Spleen (tissue), 7 donors: ENCODE results near the gene PPIL1.

ENCODE experiments used
- CTCF ChIP-seq, 11 experiments: fragments of 200-600 bp in 7 of 11; fragments of 450-650 bp in 4 of 11; sonication (generic) in 4 of 11; IDR thresholded peaks in 8 of 11; conservative IDR thresholded peaks in 3 of 11; 1 replicate in 7 of 11; 2 replicates in 4 of 11; pipeline versions ENCODE4 v1.4.0 to v1.8.0; 2016 to 2021; ENCODE audit warnings: antibody characterized with exemption in 11 of 11, inconsistent platforms in 4 of 11, mild to moderate bottlenecking in 1 of 11
- POLR2A ChIP-seq, 3 donors: fragments of 450-650 bp; IDR thresholded peaks; one replicate each; pipeline ENCODE4 v1.5.1; 2017; ENCODE audit warnings: antibody characterized with exemption in 3 of 3, mild to moderate bottlenecking in 1 of 3
- POLR2AphosphoS5 ChIP-seq, 3 donors: sonication (generic); formaldehyde crosslinking; IDR thresholded peaks; one replicate each; pipeline ENCODE4 v1.5.1; 2017; ENCODE audit warnings: antibody characterized with exemption in 3 of 3
- donor health status: DM: no; HTN: no; CAD: no; lungs with moderate emphysema.
- donor health status: DM: no; HTN: no; CAD: no.
- donor health status: DM: no; HTN: no; CAD: no.

GRCh38 chr6:36820700-36821580, 53.7 kb downstream of the PPIL1 start:
- TF ChIP-seq POLR2A (IDR thresholded peaks at IDR 0.05), result no peak
- no peak for TF ChIP-seq CTCF (IDR thresholded peaks at IDR 0.05 in 8 of 11, conservative IDR thresholded peaks at IDR 0.05 in 3 of 11)
- TF ChIP-seq POLR2AphosphoS5 (IDR thresholded peaks at IDR 0.05), result no peak
